ENCODE data around the gene MEG3.

Gene MEG3

DNA sequence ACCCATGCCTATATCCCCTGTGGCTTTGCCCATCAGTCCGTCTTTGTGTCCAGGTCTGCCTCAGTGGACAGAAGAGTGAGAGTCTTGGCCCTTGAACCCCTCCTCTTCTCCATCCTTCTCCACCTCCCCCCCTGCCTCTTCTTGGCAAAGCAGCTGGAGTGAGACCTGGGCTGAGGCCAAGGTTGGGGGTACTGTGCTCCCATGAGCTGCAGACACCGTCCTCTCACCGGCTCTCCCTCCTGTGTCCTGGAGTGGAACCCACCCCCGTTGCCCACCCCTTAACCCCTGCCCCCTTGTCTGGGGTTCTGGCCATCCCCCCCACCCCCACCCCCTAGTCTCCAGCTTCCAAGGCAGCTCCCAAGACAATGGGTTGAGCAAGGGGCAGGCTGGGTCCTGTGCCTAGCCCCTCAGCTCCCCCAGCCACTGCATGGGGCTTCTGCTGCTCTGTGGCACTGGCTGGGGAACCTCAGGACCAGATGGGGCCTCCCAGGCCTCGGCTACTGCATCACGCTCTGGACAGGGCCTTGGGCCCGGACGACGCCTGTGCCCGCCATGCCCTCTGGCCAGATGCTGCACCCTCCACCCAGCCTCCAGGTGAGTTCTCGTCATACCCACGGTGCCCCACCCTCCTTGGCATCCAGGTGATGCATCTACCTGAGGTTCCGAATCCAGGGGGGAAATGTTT, 41.9 kb downstream of the MEG3 start:
- DNase-seq, result no peak

DNA sequence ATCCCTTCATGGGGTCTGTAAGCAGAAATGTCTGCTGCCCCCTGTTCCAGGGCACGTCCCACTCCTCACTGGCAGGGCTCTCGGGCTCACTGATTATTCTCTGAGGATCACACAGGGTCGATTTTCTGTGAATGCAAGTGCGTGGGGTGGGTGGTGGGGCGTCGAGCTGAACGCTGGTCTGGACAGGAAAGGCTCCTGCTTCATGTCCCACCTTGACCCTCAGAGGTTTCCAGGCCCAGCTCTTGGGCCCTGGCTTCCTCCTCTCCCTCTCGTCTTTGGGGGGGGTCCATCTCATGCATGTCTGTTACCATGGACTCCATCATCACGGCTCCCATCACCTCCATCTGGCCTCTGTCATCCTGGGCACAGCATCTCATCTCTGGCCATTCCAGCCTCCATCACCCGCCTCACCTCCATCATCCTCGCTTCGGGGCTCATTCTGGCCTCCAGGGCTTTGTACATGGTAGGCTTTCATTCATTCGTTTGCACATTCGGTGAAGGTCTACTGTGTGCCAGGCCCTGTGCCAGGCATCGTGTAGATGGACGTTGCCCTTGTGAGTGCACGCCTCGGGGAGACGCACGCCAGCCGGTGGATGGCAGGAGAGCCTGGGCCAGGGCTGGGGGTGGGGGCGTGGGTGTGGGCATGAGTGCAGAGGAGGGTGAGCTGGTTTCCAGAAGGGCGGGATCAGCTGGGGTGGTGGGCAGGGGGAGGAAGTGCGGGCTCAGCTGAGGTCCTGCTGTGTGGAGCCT, 42.9 kb downstream of the MEG3 start:
- no peak for DNase-seq

DNA sequence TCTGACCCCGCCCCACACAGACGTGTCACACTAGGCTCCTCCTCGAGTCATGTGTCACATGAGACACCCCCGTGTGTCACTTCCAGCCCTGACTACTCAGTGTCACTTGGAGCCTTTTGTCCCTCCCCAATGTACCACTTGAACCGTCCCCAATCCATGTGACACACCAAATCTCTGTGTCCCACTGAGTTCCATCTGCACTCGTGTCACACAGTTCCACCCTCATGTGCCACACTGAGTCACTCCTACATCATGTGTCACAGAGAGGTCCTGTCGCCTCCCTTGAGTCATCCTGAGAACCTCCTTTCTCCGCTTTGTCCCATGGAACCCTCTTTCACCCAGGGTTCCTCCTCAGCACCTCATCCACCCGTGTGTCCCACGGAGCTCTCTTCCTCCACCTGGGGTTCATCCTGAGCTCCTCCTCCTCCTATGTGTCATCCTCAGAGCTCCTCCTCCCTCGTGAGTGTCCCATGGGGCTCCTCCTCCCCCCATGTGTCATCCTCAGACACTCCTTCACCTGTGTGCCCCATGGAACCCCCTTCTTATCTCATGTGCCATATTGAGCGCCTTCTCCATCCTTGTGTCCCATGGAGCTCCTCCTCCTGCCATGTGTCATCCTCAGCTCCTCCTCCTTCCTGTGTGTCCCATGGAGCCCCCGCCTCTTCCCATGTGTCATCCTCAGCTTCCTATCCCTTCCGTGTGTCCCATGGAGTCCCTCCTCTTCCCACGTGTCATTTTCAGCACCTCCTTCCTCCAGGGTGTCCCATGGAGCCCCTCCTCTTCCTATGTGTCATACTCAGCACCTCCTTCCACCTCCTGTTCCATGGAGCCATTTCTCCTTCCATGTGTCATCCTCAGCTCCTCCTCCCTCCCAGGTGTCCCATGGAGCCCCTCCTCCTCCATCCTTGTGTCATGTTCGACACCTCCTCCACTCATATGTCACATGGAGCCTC, 45.6 kb downstream of the MEG3 start:
- DNase-seq, result no peak

DNA sequence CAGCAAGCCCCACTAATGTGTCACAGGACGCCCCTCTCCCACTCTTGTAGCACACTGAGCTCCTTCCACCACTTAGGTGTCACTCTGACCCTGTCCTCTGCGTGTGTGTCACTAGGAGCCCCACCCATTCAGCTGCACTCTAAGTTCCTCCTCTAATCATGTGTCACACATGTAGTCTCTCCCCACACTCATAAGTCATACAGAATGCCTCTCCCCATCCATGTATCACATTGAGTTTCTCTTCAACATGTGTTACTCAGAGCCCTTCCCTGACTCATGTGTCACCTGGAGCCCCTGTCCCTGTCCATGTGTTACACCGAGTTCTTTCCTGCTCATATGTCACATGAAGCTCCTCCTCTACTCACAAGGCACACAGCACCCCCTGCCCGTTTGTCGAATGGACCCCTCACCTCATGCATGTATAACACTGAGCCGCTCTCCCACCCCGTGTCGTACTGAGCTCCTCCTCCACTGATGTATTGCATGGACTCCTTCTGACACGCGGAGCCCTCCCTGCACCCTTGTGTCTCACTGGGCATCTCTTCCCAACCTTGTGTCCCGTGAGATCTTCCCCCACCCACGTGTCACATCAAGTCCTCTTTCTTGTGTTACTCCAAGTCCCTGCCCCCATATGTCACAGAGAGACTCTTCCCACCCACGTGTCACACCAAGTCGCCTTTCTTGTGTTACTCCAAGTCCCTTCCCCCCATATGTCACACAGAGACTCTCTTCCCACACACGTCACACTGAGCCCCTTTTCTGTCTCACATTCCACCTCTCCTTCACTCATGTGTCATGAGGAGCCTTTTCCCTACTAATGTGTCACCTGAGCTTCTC, 46.6 kb downstream of the MEG3 start:
- no peak for DNase-seq

DNA sequence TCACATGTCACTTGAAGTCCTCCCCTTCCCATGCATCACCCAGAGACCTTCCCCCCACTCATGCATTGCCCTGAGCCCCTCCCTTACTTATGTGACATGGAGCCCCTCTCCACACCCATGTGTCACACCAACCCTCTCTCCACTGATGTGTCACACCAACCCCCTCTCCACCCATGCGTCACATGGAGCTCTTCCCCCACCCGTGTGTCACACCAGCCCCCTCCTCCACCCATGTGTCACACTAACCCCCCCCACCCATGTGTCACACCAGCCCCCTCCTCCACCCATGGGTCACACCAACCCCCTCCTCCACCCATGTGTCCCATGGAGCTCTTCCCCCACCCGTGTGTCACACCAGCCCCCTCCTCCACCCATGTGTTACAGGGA, 47.2 kb downstream of the MEG3 start:
- no peak for DNase-seq

DNA sequence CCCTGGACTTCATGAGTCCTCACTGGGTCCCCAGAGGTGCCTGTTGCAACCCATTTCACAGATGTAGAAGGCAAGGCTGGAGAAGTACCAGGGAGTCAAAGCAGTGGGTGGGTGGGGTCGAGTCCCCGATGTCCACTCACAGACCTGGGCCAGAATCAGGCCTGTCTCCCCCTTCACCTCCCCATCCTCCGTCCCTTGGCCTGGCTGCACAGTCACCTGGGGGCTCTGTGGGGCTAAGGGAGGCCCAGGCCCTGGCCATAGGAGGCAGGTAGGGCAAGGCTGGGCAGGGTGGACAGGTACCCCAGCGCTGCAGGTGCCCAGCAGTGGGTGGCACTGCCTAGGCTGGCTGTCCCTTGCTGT, 48.1 kb downstream of the MEG3 start:
- DNase-seq, result no peak

DNA sequence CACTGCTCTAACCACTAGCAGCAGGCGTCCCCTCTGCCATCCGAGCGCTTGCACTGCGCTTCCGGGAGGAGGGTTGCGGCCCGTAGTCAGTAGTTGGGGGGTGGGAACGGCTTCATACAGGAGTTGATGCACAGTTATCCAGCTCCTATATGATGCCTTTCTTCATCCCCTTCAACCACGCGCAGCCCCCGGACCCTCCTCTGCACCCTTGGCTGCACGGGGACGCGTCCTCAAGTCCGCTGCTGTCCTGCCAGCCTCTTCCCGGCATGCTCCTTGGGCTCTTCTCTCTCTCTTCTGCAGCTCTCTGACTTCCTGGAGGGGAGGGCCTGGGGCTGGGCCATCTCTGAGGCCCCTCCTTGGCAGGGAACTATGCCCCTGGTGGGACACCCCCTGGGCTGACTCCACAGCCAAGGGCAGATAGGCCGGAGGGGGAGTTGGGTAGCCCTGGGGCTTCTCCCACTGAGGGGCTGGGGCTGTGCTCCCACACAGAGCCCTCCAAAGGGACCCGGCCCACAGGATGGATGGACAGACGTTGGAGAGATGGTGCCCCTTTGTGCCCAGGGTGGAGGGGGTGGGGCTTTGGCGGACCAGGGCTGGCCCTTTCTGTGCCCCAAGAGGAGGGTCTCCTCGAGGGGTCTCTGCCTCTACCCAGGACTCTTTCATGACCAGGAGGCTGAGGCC, 48.6 kb downstream of the MEG3 start:
- no peak for DNase-seq

DNA sequence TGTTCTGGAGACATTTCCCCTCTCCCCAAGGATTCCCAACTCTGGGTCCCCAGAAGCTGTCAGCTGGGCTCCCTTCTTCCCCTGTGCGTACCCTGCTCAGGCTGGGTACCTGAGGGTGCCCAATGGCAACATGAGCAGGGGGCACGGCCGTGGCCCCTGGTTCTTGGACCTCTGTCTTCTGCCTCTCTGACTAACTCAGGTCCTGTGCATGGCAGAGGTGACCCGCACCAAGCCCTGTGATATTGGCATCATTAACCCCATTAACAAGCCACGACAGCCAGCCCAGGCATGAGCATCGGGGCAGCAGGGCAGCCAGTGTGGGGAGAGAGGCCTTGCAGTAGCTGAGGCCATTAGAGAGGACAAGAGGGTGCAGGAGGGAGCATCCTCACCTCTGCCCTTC, 49.2 kb downstream of the MEG3 start:
- no peak for DNase-seq

DNA sequence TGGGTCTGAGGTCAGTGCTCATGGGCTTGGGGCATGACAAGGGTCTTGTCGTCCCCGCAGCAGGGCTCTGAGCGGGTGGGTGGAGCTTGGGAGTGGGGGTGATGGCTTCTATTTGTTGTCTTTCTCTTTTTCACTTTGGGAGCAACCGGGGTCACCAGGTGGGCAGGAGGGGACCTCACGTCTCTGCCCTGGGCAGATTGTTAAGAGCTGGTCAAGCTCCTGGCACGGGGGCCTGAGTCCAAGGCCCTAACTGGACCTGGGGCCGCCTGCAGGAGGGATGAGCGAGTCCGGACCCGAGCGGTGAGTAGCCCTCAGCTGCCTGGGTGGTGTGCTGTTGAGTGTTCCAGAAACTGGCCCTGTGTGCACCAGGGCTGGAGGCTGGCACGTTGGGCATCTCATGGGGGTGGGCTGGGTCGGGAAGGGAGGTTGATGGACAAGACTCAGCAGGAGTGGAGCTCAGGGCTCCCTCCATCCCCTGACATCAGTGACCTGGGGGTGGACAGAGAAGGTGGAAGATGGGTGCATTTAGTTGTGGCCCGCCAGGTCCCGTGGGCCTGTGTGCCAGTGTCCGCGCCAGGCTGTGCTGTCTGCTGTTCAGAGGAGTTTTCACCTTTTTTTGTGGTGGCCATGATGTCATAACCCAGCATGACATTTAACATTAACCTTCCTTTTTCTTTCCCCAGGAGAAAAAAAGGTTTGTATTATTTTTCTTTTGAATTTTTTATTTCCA, 50.1 kb downstream of the MEG3 start:
- no peak for DNase-seq

DNA sequence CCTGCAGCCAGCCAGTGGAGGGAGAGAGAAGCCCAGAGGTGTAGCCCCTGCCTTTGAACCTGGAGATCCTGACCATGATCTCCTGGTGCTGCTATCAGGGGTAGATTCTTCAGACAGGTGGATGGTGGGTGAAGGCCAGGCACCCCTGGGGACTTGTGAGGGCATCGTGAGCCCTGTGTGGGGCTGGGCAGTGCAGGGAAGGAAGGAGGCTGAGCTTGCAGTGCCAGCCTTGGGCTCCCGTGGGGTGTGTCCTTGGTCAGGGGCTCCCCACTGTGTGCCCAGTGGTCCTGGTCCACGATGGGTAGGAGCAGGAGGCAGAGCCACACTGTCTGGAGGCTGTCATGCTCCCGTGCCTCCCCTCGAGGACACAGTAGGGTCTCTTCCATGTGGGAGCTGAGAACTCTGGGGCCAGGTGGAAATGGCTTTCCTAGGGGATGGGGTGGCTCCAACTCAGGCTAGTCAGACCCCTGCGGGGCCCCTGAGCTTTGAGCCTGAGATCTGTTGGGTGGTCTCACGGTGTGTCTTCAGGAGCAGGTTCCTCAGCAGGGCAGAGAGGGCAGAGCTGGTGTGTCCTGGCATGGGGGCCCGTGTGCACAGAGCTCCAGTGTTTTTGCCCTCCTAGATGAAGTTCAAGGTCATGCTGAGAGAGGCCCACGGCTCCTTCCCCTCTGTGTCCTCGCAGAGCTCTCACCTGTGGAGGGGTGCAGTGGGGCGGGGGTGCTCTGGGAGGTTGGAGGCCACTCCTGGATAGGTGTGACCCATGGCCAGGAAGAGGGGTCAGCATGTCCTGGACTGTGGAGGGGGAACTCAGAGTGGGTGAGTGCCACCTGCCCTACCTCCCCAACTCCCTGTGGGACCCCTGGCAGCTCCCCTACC, 52.6 kb downstream of the MEG3 start:
- no peak for DNase-seq

DNA sequence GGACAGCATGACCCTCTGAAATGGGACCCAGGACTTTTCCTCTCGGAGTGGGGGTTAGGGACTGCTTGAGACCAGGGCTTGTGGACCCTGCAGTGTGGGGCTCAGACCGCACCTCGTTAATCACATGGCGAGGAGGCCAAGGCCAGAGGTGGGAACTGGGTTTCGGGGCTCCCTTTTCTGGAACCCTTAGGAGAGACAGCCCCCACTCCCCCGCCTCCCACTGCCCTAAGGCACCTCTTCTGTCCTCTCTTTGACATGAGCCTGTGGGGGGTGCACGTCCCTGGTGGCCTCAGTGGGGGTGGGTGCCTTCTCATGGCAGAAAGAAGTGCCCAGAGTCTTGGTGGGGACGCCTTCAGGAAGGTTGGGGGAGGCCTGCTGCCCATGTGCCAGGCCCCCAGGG, 53.3 kb downstream of the MEG3 start:
- DNase-seq, result no peak

DNA sequence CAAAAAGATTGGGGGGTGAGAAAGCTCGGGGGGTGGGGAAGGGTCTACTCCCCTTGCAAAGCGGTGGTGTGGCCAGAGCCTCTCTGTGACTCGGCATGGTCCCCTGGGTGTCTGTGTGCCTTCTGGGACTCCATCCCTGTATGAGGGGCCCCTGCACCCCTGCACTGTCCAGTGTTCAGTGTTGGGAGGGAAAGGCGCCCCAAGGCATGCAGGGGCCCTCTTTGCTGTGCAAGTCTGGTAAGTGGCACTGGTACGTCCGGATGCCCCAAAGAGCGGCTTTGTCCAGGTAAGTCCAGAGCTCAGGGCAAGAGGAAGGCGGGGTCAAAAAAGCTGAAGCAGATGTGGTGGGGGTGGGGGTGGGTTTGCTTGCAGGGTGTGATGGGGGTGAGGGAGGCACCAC, 53.9 kb downstream of the MEG3 start:
- DNase-seq, result no peak

DNA sequence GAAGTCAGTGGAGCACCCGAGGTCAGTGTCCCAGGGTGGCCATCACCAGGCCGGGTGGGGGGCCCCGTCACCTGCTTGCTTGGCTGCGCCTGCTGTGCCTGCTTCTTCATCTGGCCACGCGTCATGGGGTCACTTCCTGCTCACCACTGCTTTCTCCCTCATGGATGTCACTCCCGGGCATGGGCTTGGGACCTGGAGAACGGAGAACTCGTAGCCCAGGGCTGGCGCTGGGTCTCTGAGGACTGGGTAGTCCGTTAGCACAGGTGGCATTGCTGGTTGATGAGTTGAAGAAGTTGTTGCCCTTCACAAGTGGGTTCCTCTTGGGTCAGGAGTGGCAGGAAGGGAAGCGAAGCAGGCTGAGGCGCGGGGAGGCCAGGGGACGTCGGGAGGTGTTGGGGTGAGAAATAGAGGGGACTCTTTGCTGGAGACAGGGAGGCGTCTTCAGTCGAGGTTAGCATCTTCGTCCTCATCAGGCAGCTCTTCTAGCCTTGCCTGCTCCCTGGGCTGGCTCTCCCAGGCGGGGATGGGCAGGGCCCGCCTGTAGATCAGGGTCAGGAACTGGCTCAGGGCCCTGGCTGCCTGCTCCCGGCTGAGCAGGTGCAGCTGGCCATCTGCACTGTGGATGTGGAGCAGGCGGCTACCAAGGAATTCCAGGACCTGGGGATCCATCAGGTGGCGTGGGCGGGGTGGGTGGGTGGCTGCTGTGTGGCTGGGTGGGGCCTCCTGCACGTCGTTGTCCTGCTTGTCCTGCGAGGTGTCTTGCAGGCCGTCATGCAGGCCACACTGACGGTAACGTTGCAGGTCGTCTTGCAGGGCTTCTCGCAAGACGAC, 54.6 kb downstream of the MEG3 start:
- DNase-seq, result no peak

DNA sequence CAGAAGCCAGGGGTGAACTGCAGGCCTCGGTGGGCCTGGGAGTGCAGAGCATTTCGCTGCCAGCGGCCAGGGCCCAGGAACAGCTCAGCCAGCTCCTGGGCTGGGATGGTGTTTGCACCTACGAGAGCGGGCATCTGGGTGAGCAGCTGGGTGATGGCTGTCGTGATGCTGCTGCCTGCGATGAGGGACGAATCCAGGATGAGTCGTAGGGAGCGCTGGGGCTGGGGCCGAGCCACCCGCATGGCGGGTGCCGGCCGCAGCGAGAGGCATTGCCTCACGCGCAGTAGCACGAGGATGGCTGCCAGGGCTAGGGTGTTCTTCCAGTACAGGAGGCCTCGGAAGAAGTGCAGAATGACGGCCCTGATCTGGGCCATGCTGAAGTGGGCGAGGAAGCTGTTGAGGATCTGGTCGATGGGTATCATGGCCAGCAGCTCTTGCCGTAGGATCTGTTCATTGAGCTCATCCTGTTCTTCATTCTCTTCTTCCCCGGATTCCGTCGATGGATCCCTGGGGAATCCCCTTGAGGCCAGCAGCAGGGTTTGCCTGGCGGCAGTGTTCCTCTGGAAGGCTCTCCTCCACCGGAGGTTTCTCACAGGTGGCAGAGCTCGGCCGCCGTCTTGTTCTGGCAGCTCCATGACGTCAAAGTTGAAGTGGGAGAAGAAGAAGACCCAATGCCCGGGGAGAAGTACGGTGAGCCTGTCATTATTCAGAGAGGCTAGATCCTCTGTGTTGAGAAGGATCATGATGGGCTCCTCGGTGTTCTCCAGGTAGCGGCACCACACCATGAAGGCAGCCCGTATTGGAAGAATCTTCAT, 55.5 kb downstream of the MEG3 start:
- no peak for DNase-seq

DNA sequence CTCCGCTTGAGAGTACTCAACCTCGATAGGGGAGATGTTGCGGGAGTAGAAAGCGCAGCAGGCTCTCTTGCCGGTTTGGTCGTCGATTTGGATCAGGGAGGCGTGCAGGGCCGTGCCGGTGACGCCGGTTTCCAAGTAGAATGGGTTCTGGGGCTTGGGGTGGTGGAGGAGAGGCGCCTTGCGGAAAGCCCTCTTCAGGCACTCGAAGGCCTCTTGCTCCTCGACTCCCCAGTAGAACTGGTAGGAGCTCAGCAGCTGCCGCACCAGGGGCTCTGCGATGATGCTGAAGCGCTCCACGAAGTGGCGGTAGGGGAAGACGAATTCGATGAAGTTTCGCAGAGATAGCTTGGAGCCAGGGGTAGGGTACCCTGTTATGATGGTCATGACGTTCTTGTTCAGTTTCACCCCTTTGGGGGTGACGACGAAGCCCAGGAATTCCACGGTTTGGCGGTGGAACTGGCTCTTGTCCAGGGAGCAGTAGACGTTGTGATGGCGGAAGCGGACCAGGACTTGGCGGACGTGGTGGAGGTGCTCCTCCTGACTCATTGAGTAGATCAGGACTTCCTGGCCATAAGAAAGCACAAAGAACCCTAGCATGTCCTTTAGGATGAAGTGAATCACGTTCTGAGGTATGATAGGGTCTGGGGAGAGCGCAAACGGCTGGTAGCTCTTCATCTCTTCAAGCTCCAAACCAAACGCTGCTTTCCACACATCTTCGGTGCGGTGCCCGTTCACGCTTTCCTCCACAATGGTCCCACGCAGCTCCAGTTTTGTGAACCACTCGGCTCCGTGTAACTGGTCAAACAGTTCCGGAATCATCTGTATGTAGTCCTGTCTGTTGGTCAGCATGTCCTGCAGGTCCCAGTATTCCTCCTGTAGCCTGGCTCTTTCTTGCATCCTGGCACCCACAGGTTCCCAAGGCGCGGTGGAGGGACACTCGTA, 56.4 kb downstream of the MEG3 start:
- DNase-seq, result no peak

DNA sequence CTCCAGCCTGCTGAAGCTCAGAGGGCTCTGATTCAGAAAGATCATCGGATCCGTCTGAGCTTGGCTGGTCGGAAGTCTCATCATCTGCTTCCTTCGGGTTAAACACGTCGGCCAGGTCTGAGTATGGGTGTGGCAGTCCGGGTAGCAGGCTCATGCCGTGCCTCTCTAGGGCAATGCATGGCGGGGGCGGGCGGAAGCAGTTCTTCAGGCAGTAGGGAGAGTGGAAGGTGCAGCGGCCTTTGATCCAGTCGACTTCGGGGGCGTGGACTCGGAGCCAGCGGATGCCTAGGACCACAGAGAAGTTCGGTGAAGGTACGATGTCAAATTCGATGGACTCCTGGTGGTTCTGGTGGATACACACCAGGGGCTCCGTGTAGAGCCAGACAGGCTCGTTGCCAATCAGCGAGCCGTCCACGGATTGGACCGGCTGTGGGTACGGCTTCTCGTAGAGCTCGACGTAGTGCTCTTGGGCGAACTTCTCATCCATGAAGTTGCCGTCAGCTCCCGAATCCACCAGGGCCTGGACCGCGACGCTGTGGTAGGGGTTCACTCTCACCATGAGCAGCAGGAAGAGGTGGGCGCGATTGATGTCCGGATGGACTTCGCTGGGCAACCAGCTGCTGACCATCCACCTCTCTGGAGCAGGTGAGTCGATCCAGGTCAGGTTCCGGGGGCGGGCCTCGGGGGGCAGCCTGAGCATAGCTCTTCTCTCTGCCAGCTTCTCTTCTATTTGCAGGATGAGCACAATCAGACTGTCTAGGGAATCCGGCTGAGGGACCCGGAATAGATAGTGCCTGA, 57.3 kb downstream of the MEG3 start:
- no peak for DNase-seq

DNA sequence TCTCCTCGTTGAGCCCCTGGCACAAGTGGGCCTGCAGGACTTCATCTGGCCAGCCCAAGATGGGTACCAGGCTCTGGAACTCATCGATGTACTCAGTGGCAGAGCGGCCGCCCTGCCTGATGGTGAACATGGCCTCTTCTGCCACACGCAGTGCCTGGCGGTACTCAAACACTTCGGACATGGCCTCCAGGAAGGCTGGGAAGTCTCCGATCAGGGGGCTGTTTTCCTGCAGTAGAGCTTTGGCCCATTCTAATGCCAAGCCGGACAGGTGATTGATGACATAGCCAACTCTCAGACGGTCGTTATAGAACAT, 57.8 kb downstream of the MEG3 start:
- no peak for DNase-seq

Measured in stimulated activated naive CD4-positive, alpha-beta T cell (primary cell).